SU-DHL-6 (cell line): Measurements from ENCODE around the gene DIP2C.

Experiments used
- H2AFZ ChIP-seq: fragments of 200-600 bp; sonication (generic); 2 replicates; pipeline ENCODE4 v1.6.1; 2014; ENCODE audit warnings: low read depth, mild to moderate bottlenecking, moderate library complexity, mixed read lengths, antibody characterized with exemption, low read length; ENCODE audit not compliant: severe bottlenecking
- H3F3A ChIP-seq: fragments of 200-600 bp; shearing (Covaris generic); 2 replicates; pipeline ENCODE4 v1.6.0; 2016; ENCODE audit warnings: antibody characterized with exemption, mild to moderate bottlenecking; ENCODE audit not compliant: insufficient read depth
- H3K27ac ChIP-seq: fragments of 200-600 bp; sonication (generic); 2 replicates; pipeline ENCODE4 v1.5.1; 2016; ENCODE audit warnings: low read depth, mild to moderate bottlenecking, low read length, moderate library complexity, mixed read lengths
- H3K27me3 ChIP-seq: fragments of 200-600 bp; sonication (generic), shearing (Covaris generic); 2 replicates; pipeline ENCODE4 v1.6.0; 2014; ENCODE audit warnings: mild to moderate bottlenecking, low read length
- H3K36me3 ChIP-seq: fragments of 200-600 bp; sonication (generic); 2 replicates; pipeline ENCODE4 v1.6.1; 2014; ENCODE audit warnings: mild to moderate bottlenecking, low read length, mixed read lengths
- H3K4me2 ChIP-seq: fragments of 300-600, 200-600 bp; shearing (Covaris generic), sonication (generic); 2 replicates; pipeline ENCODE4 v1.6.0; 2014; ENCODE audit warnings: low read length, low read depth, mild to moderate bottlenecking; ENCODE audit not compliant: poor library complexity, severe bottlenecking
- H3K4me3 ChIP-seq: fragments of 200-600 bp; sonication (generic); 2 replicates; pipeline ENCODE4 v1.5.1; 2014; ENCODE audit warnings: antibody characterized with exemption, low read length, mild to moderate bottlenecking, mixed read lengths; ENCODE audit not compliant: insufficient read depth, poor library complexity, severe bottlenecking
- H3K79me2 ChIP-seq: fragments of 200-600 bp; sonication (generic); 2 replicates; pipeline ENCODE4 v1.6.1; 2014; ENCODE audit warnings: mild to moderate bottlenecking, low read length, moderate library complexity; ENCODE audit not compliant: insufficient read depth
- H3K9ac ChIP-seq: fragments of 200-600 bp; sonication (generic); 2 replicates; pipeline ENCODE4 v1.7.0; 2014; ENCODE audit warnings: mild to moderate bottlenecking, low read length
- H3K9me2 ChIP-seq: fragments of 200-600 bp; sonication (generic); replicated peaks from 2 replicates; pipeline ENCODE4 v1.6.1; 2014; ENCODE audit warnings: low read length; ENCODE audit not compliant: insufficient read depth
- H3K9me3 ChIP-seq: fragments of 200-600 bp; sonication (generic); 2 replicates; pipeline ENCODE4 v1.6.1; 2014; ENCODE audit warnings: low read length, mixed read lengths; ENCODE audit not compliant: insufficient read depth
- H4K20me1 ChIP-seq: fragments of 200-600 bp; sonication (generic); 2 replicates; pipeline ENCODE4 v1.6.1; 2014; ENCODE audit warnings: low read depth, mild to moderate bottlenecking, antibody characterized with exemption, low read length, moderate library complexity, mixed read lengths
- CTCF ChIP-seq: fragments of 200-600 bp; sonication (generic); IDR thresholded peaks from one replicate; pipeline ENCODE4 v1.5.1; 2017; ENCODE audit warnings: antibody characterized with exemption, mild to moderate bottlenecking, low read length, moderate library complexity; ENCODE audit not compliant: insufficient read depth, poor library complexity, severe bottlenecking
- EZH2phosphoT487 ChIP-seq: fragments of 200-600 bp; sonication (generic), shearing (Covaris generic); conservative IDR thresholded peaks from 2 replicates; pipeline ENCODE4 v1.6.1; 2018; ENCODE audit warnings: mild to moderate bottlenecking, antibody characterized with exemption, low read length, moderate library complexity, mixed read lengths

The DIP2C gene

DNA sequence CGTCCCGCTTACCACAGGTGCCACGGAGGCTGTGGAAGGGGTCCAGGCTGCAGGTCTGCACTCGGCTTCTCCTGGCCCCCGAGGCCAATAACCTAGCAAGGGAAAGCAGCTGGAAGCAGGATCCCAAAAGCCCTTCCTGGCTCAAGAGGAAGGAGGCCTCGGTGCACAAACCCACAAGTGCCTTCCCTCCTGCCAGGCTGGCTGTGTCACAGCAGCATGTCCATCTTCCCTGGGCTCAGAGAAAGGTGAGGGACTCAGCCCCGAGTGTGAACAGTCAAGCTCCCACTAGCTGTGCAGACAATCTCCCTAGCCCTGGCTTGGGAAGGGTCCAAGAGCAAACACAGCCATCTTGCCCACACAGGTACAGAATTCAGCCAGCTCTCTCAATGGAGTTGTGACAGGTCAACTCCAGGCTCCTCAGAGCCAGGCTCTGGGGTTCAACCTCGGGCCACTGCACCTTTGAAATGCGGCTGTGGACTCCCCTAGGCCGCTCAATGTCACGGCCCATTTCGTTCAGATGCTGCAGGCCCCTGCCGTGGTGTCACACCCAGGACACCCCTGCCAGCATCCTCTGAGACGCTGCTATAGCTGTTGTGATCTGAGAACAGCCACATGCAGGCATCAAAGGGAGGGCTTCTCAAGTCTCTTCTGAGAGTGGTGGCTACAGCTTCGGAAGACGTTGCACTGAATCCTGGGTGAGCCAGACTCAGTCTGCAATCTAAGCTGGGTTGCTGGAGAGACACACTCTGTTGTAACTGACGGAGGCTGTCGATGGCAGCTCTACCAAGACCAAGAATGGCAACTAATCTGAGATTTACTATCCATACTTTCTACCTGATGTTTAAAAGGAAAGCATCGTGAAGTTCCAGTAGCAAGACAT lies 137.9 kb downstream of the DIP2C start:
- no peak for TF ChIP-seq CTCF
- no peak for TF ChIP-seq EZH2phosphoT487
- Histone ChIP-seq H3K36me3 (no peaks in the 10 kb centered on the region), H3K9me3 (no peaks in the 10 kb centered on the region), H3K4me2 (no peak overlapping the region), H4K20me1 (no peaks in the 10 kb centered on the region), H3K79me2 (no peaks in the 10 kb centered on the region), H3K9ac (no peak overlapping the region), H3F3A (no peaks in the 10 kb centered on the region), H2AFZ (no peak overlapping the region), H3K27ac (no peak overlapping the region), H3K9me2 (no peaks in the 10 kb centered on the region), H3K27me3 (no peaks in the 10 kb centered on the region), H3K4me3 (no peak overlapping the region)

DNA sequence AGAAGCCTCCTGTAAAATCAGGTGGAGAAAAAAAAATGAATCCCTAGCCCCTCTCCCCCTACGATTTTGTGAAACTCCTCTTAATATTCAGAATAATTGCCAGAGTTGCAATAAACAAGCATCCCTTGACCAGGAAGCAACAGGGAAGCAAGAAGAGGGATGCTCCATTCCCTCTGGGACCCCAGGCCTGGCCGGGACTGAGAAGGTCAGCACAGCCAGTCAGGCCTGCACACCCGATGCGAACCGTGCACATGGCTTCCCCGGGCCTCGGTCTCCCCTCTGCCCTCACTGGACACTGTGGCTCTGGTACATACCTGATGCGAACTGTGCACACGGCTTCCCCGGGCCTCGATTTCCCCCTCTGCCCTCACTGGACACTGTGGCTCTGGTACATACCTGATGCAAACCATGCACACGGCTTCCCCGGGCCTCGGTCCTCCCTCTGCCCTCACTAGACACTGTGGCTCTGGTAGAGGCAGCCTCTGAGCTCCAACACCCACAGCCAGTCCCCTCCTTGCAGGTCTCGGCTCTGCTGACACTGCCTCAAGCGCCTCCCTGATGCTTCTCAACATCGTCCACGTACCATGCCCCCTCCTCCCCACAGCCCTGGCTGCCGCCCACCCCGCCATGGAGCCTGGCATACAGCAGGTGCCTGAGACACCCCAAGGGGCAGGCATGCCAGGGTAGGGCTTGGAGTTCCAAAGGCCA lies 138.6 kb downstream of the DIP2C start:
- Histone ChIP-seq H3K27me3 (no peaks in the 10 kb centered on the region), H2AFZ (no peak overlapping the region), H3K4me3 (no peak overlapping the region), H3K79me2 (no peaks in the 10 kb centered on the region), H4K20me1 (no peaks in the 10 kb centered on the region), H3K4me2 (no peak overlapping the region), H3K9me3 (no peaks in the 10 kb centered on the region), H3K9ac (no peak overlapping the region), H3K9me2 (no peaks in the 10 kb centered on the region), H3K36me3 (no peaks in the 10 kb centered on the region), H3F3A (no peaks in the 10 kb centered on the region), H3K27ac (no peak overlapping the region)
- no peak for TF ChIP-seq CTCF
- no peak for TF ChIP-seq EZH2phosphoT487

DNA sequence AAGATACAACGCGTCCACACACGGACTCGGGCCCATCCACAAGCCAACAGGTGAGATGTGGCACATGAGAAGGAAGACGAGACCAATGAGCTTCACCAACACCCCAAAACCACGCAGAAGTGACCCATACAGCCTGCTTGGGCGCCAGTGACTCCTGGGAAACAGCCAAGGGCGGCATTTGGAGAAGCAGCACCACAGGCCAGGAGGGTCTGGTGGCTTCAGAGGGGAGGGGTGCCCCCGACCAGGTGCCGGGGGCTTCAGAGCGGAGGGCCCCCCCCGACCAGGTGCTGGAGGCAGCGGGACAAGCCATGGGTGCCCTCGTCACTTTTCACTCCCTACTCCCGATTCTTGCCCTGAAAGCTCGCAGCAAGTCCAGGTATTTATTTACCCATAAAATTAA lies 140.1 kb downstream of the DIP2C start:
- H3K4me3 ChIP-seq: no peak overlapping the region
- no peak overlapping the region for H3K27ac ChIP-seq
- H4K20me1 ChIP-seq: no peaks in the 10 kb centered on the region
- H3K79me2 ChIP-seq: no peaks in the 10 kb centered on the region
- no peak overlapping the region for H3K4me2 ChIP-seq
- no peaks in the 10 kb centered on the region for H3K9me3 ChIP-seq
- H3K9me2 ChIP-seq: no peaks in the 10 kb centered on the region
- TF ChIP-seq EZH2phosphoT487: no peak
- no peak overlapping the region for H3K9ac ChIP-seq
- H3K27me3 ChIP-seq: no peaks in the 10 kb centered on the region
- H3F3A ChIP-seq: no peaks in the 10 kb centered on the region
- no peaks in the 10 kb centered on the region for H3K36me3 ChIP-seq
- no peak overlapping the region for H2AFZ ChIP-seq
